HUES48 (cell line): ENCODE results near the gene CPED1.

Experiments used
- H3K27ac ChIP-seq: one replicate; pipeline ENCODE4 v1.7.0; 2013; ENCODE audit warnings: low read depth, low read length, inconsistent platforms
- H3K27me3 ChIP-seq: 2 replicates; pipeline ENCODE4 v1.6.1; 2013; ENCODE audit warnings: mild to moderate bottlenecking, low read length; ENCODE audit not compliant: control insufficient read depth, insufficient read depth
- H3K36me3 ChIP-seq: 2 replicates; pipeline ENCODE4 v1.6.1; 2013; ENCODE audit warnings: low read length; ENCODE audit not compliant: control insufficient read depth, insufficient read depth
- H3K4me1 ChIP-seq: 2 replicates; pipeline ENCODE4 v1.6.1; 2013; ENCODE audit warnings: mild to moderate bottlenecking, low read length; ENCODE audit not compliant: control insufficient read depth, insufficient read depth
- H3K4me3 ChIP-seq: 2 replicates; pipeline ENCODE4 v1.5.1; 2013; ENCODE audit warnings: mild to moderate bottlenecking, low read depth, low read length
- H3K9ac ChIP-seq: 2 replicates; pipeline ENCODE4 v1.6.1; 2013; ENCODE audit warnings: mild to moderate bottlenecking, low read depth, low read length, moderate library complexity
- H3K9me3 ChIP-seq: 2 replicates; pipeline ENCODE4 v1.6.1; 2013; ENCODE audit warnings: low read length; ENCODE audit not compliant: control insufficient read depth, insufficient read depth

CPED1 gene

DNA sequence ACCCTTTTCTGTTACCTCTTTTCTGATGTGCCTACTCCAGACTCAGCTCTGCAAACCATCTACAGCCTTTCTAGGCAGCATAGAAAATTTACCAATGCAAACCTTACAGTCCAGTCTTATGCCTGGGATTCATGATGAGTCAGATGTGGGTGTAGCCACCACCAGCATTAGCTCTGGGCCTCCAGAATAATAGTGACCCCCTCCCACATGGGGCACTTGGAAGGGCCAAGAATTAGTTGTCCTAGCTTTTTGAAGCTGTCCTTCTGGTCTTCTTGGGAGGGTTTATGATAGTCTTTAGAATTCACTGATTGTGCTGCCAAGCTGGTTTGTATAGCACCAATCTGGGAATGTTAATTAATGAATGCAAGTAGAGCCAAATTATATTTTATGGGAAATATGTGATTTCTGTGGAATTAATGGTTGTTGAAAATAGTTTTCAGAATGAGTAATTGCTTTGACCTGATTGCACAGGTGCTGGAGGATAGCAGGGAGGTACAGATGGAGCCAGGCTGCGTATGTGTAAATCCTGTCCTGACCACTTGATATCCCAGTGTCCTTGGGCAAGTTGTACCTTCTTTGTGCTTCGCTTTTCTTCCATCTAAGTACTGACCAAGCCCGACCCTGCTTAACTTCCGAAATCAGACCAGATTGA, 94.8 kb downstream of the CPED1 start:
- H3K27ac ChIP-seq = no peak overlapping the region
- H3K4me3 ChIP-seq = no peak overlapping the region
- no peaks in the 10 kb centered on the region for H3K27me3 ChIP-seq
- no peaks in the 10 kb centered on the region for H3K4me1 ChIP-seq
- H3K9me3 ChIP-seq = no peaks in the 10 kb centered on the region
- no peaks in the 10 kb centered on the region for H3K36me3 ChIP-seq
- H3K9ac ChIP-seq = no peak overlapping the region

- Histone ChIP-seq H3K27me3 (no peaks in the 10 kb centered on the region), H3K9me3 (no peaks in the 10 kb centered on the region), H3K4me1 (no peaks in the 10 kb centered on the region), H3K27ac (no peak overlapping the region), H3K4me3 (no peak overlapping the region), H3K36me3 (no peaks in the 10 kb centered on the region), H3K9ac (no peak overlapping the region)
Observed at GRCh38 chr7:121083790-121084251, 95.3 kb downstream of the CPED1 start.

DNA sequence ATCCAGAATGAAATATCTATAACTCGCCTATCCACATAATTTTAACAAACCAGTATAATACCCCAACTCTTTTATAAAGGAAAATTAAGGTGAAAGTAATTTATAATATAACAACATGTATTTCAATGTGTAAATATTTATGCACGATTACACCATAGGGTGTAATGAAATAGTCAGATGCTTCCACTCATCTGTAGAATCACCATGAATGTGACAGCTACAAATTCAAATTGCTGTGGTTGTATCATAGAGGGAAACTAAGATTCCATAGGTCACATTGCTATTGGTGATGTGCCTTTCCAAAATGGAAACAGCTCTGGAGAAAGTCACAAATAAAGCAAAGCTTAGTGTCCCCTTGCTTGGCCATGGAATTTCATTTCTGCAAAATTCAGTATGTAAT, 95.7 kb downstream of the CPED1 start:
- no peaks in the 10 kb centered on the region for H3K9me3 ChIP-seq
- no peak overlapping the region for H3K9ac ChIP-seq
- no peaks in the 10 kb centered on the region for H3K4me1 ChIP-seq
- no peaks in the 10 kb centered on the region for H3K36me3 ChIP-seq
- no peak overlapping the region for H3K27ac ChIP-seq
- no peaks in the 10 kb centered on the region for H3K27me3 ChIP-seq
- no peak overlapping the region for H3K4me3 ChIP-seq

DNA sequence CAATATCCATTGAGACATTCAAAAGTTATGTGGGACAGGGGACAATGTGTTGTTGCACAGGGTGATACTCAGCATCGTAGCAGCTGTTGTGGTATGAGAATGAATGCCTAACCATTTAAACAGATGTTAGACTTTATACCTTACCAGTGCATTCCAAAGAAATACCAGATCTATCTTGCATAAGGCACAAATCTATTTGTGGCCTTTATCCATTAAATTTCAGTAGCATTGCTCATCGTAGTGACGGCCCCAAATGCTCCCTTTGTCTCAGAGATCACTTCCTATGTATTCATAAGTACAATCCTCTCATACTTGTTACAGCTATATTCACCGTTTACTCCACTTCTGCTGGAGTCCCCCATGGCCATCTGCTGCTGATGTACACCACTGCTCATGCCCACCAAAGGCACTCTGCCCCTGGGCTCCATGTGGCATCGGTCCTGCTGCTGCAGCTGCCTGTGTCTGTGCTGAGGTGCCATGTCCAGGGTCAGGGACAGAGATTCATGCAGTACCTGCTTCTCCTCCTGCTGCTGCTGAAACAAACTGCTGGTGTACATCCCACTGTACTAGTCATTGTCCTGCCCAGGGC, 96.3 kb downstream of the CPED1 start:
- no peak overlapping the region for H3K27ac ChIP-seq
- H3K36me3 ChIP-seq = no peaks in the 10 kb centered on the region
- no peaks in the 10 kb centered on the region for H3K9me3 ChIP-seq
- H3K4me1 ChIP-seq = no peaks in the 10 kb centered on the region
- no peak overlapping the region for H3K9ac ChIP-seq
- no peak overlapping the region for H3K4me3 ChIP-seq
- H3K27me3 ChIP-seq = no peaks in the 10 kb centered on the region

DNA sequence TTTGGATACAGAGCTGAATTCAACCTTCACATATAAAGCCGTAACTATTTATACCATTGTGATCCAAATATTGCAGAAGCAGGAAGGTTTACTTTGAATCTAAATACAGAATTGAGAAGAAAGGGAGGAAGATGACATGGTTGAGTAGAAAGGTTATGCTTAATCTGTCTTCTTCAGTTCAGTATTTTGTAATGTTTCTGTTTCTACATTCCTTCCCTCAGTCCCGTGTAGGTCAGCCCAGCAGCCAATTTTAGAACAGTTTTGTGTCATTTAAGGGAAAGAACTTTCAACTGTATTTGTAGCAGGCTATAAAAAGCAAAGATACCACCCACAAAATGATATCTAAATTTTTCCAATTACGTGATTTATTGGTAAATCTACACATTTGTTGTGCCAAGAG, 97.4 kb downstream of the CPED1 start:
- Histone ChIP-seq H3K27me3 (no peaks in the 10 kb centered on the region), H3K4me1 (no peaks in the 10 kb centered on the region), H3K4me3 (no peak overlapping the region), H3K36me3 (no peaks in the 10 kb centered on the region), H3K9ac (no peak overlapping the region), H3K9me3 (no peaks in the 10 kb centered on the region), H3K27ac (no peak overlapping the region)

DNA sequence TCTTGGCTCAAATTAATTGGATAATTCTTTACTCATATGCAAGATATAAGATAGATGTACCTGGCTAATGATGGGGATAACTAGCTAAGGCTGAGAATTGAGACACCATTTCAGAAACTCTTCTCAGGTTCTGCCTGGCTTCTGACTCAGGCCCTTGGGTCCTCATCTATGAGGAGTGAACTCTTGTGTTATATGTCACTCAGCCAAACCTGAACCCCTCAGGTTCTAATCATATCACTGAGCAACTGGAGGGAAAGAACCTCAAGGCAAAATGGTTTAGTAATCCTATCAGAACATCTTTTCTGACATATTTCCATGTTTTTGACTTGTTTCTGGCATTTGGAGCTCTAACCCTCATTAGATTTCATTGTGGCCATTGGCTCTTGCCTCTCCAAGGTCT, 100.4 kb downstream of the CPED1 start:
- Histone ChIP-seq H3K4me1 (no peaks in the 10 kb centered on the region), H3K9me3 (no peaks in the 10 kb centered on the region), H3K27me3 (no peaks in the 10 kb centered on the region), H3K4me3 (no peak overlapping the region), H3K36me3 (no peaks in the 10 kb centered on the region), H3K27ac (no peak overlapping the region), H3K9ac (no peak overlapping the region)

DNA sequence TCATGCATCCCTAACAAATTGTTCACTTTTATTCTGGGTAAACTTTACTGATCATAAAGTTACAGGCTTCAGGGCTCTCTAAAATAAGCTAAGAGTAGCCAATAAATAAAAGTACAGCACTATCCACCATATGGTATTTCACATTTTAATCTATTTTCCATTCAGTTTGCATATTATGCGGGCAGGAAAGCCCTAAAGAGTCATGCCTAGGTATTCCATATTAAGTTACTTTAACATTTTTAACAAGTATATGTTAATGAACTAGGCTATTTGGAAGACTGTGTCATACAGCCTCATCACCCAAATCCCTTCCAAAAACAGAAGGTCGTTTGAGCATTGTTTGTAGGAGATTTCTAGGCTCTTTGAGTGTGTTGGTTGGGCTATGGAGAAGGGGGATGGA, 106.3 kb downstream of the CPED1 start:
- no peak overlapping the region for H3K27ac ChIP-seq
- no peak overlapping the region for H3K9ac ChIP-seq
- H3K9me3 ChIP-seq = no peaks in the 10 kb centered on the region
- no peaks in the 10 kb centered on the region for H3K4me1 ChIP-seq
- no peaks in the 10 kb centered on the region for H3K36me3 ChIP-seq
- H3K27me3 ChIP-seq = no peaks in the 10 kb centered on the region
- no peak overlapping the region for H3K4me3 ChIP-seq

- H3K27ac ChIP-seq = no peak overlapping the region
- no peaks in the 10 kb centered on the region for H3K9me3 ChIP-seq
- H3K4me1 ChIP-seq = peaks cover 9% of the 10 kb centered on the region
- H3K27me3 ChIP-seq = no peaks in the 10 kb centered on the region
- no peaks in the 10 kb centered on the region for H3K36me3 ChIP-seq
- H3K9ac ChIP-seq = no peak overlapping the region
- no peak overlapping the region for H3K4me3 ChIP-seq
Observed at GRCh38 chr7:121097577-121097976, 109.1 kb downstream of the CPED1 start.

DNA sequence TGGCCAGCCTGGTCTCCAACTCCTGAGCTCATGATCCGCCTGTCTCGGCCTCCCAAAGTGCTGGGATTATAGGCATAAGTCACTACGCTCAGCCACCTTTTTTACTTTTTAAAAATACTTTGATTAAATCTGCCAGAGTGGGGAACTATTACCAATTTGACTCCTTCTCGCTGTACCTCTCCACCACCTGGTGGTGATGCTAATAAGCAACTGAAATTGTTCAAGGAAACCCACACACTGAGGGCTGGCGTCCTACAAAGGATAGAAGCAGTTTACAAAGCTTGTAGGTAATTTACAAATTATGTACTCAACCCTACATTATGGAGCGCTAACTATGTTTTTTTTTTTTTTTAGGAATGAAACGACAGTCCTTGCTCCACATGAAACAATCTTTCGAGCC, 111.1 kb downstream of the CPED1 start:
- Histone ChIP-seq H3K27me3 (no peaks in the 10 kb centered on the region), H3K27ac (no peak overlapping the region), H3K4me3 (no peak overlapping the region), H3K4me1 (peaks cover 19% of the 10 kb centered on the region), H3K36me3 (no peaks in the 10 kb centered on the region), H3K9ac (no peak overlapping the region), H3K9me3 (no peaks in the 10 kb centered on the region)

DNA sequence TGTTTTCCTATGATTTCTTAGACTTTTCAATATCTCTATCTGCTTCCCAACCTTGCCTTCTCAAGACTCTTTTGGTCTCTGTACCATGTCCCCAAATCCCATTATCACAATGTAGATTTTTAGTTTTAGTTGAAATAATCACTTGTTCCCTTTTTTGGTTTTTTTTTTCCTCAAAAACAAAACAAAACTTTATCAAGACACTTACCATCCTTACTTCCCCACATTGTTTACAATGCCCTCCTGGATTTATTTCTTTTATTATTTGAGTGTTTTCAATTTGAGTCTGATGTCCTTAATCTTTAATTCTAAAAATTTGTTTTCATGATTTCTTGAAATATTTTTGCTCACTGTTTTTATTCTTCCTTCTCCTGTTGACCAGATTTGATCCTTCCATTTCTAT, 112.6 kb downstream of the CPED1 start:
- H3K9ac ChIP-seq = no peak overlapping the region
- peaks cover 19% of the 10 kb centered on the region for H3K4me1 ChIP-seq
- H3K4me3 ChIP-seq = no peak overlapping the region
- H3K36me3 ChIP-seq = no peaks in the 10 kb centered on the region
- no peaks in the 10 kb centered on the region for H3K9me3 ChIP-seq
- no peak overlapping the region for H3K27ac ChIP-seq
- H3K27me3 ChIP-seq = no peaks in the 10 kb centered on the region

- H3K4me3 ChIP-seq = no peak overlapping the region
- no peaks in the 10 kb centered on the region for H3K9me3 ChIP-seq
- no peaks in the 10 kb centered on the region for H3K27me3 ChIP-seq
- no peak overlapping the region for H3K9ac ChIP-seq
- peaks cover 19% of the 10 kb centered on the region for H3K4me1 ChIP-seq
- H3K27ac ChIP-seq = no peak overlapping the region
- no peaks in the 10 kb centered on the region for H3K36me3 ChIP-seq
Observed at GRCh38 chr7:121101621-121102020, 113.1 kb downstream of the CPED1 start.
